ENCODE measurements around the gene PIGZ. TPM values are rescaled to one million over a fixed set of nuclear protein-coding genes. Genes with fewer than 3 reads are reported as not detected.

The PIGZ gene
- total and polyA plus RNA-seq, 9 of the 15 experiments (the other 6 are each of a cell fraction or from before 2014, with no cell fraction given), result 0.15 to 1.8 (median 0.76) TPM

- TF ChIP-seq GMEB1 (CRISPR knock-in tag; IDR thresholded peaks at IDR 0.05), result peak; percentile 5; the same call in 1 of the 2 replicates
- peak in 1 of 2 experiments; percentile 28; a peak in 1 of 4 replicates for TF ChIP-seq FOXA3 (CRISPR knock-in tag; conservative IDR thresholded peaks at IDR 0.05 in 1 of 2, IDR thresholded peaks at IDR 0.05 in 1 of 2)
- TF ChIP-seq ZNF431 (CRISPR knock-in tag; IDR thresholded peaks at IDR 0.05), result peak; percentile 50; the same call in 1 of the 2 replicates
- TF ChIP-seq POLR3A (IDR thresholded peaks at IDR 0.05; ENCODE audit: borderline replicate concordance, extremely low read depth, insufficient read depth, insufficient read length), result no peak
- TF ChIP-seq SMARCA5 (IDR thresholded peaks at IDR 0.05), result no peak
- TF ChIP-seq WHSC1 (IDR thresholded peaks at IDR 0.05; ENCODE audit: low read length), result no peak
- 0 out of 2 replicates have a peak, but pooled peaks have one; percentile 30 for TF ChIP-seq ZNF740 (CRISPR knock-in tag; IDR thresholded peaks at IDR 0.05)
- TF ChIP-seq ZNF740 (tag; IDR thresholded peaks at IDR 0.05), result no peak
- TF ChIP-seq SMC3 (conservative IDR thresholded peaks at IDR 0.05; ENCODE audit: insufficient read depth, low read depth, low read length), result peak; percentile 7; the same call in 1 of the 2 replicates
- TF ChIP-seq MEF2D (tag; conservative IDR thresholded peaks at IDR 0.05; ENCODE audit: low read depth), result no peak
- TF ChIP-seq MXI1 (IDR thresholded peaks at IDR 0.05; ENCODE audit: low read depth, low read length), result no peak; the same call in 1 of the 2 replicates
- no peak for TF ChIP-seq ZNF764 (CRISPR knock-in tag; IDR thresholded peaks at IDR 0.05; ENCODE audit: low read depth)
- peak; percentile 98 for TF ChIP-seq TAL1 (IDR thresholded peaks at IDR 0.05)
- TF ChIP-seq GTF2B (IDR thresholded peaks at IDR 0.05; ENCODE audit: extremely low read depth, insufficient read length), result no peak
- no peak for TF ChIP-seq HNRNPH1 (optimal IDR thresholded peaks at IDR 0.05; ENCODE audit: low read depth, low read length)
- peak; percentile 95 for TF ChIP-seq MTA2 (IDR thresholded peaks at IDR 0.05; ENCODE audit: low read depth)
- TF ChIP-seq CBFA2T2 (conservative IDR thresholded peaks at IDR 0.05), result peak; percentile 100
- TF ChIP-seq KAT8 (IDR thresholded peaks at IDR 0.05; ENCODE audit: low read depth), result no peak
- TF ChIP-seq POLR2G (IDR thresholded peaks at IDR 0.05; ENCODE audit: low read depth, low read length), result no peak
- no peak for TF ChIP-seq SRSF7 (optimal IDR thresholded peaks at IDR 0.05; ENCODE audit: low read depth, low read length)
- TF ChIP-seq ZNF408 (CRISPR knock-in tag; IDR thresholded peaks at IDR 0.05; ENCODE audit: low read depth), result no peak
- peak; percentile 73 for TF ChIP-seq ESRRA (IDR thresholded peaks at IDR 0.05; ENCODE audit: borderline replicate concordance, low read depth)
- peak; percentile 81 for TF ChIP-seq E2F1 (CRISPR knock-in tag; IDR thresholded peaks at IDR 0.05)
- TF ChIP-seq ELF2 (CRISPR knock-in tag; IDR thresholded peaks at IDR 0.05), result no peak
These were observed 19.8 kb upstream of the PIGZ start (continued) for GRCh38 chr3:196988241-196989029.
